HepG2 (cell line): Measurements from ENCODE around the gene RPTOR. TPM values are rescaled to one million over a fixed set of nuclear protein-coding genes. Genes with fewer than 3 reads are reported as not detected.

Experiments used
- EEA1 ChIP-seq: sonication (generic); formaldehyde crosslinking; IDR thresholded peaks from 2 replicates; pipeline ENCODE4 v1.5.1; 2020; ENCODE audit warnings: mild to moderate bottlenecking, missing genetic modification reagents, borderline replicate concordance
- FOXP1 ChIP-seq, 2 experiments: fragments of 450-650 bp in 1 of 2; IDR thresholded peaks; 2 replicates each; pipeline ENCODE4 v1.6.1; 2017 to 2018; ENCODE audit warnings: antibody characterized with exemption in 1 of 2
- KDM5B ChIP-seq: sonication (generic); formaldehyde crosslinking; IDR thresholded peaks from 2 replicates; pipeline ENCODE4 v1.4.0; 2020; ENCODE audit warnings: missing genetic modification reagents, mild to moderate bottlenecking, borderline replicate concordance
- KLF16 ChIP-seq, 2 experiments: sonication (generic) in 1 of 2; formaldehyde crosslinking in 1 of 2; IDR thresholded peaks; 2 replicates each; pipeline versions ENCODE4 v1.6.1 to v1.8.0; 2016 to 2023; ENCODE audit warnings: missing genetic modification reagents in 2 of 2, missing compliant biosample characterization in 1 of 2
- MAFF ChIP-seq: IDR thresholded peaks from 2 replicates; pipeline ENCODE4 v1.6.1; 2011; ENCODE audit warnings: low read depth, low read length, improper control_type of control experiment
- MBD4 ChIP-seq: IDR thresholded peaks from 2 replicates; pipeline ENCODE4 v1.6.1; 2012; ENCODE audit warnings: low read length, inconsistent platforms, borderline replicate concordance
- MBNL3 ChIP-seq: fragments of 250-450 bp; sonication (Bioruptor Pico); conservative IDR thresholded peaks from 2 replicates; pipeline ENCODE4 v1.8.0; 2022; ENCODE audit warnings: mild to moderate bottlenecking, inconsistent platforms
- SAP130 ChIP-seq: IDR thresholded peaks from 2 replicates; pipeline ENCODE4 v1.6.1; 2016; ENCODE audit warnings: low read depth
- TBX3 ChIP-seq: fragments of 450-650 bp; IDR thresholded peaks from 2 replicates; pipeline ENCODE4 v1.6.1; 2017; ENCODE audit warnings: antibody characterized with exemption, mild to moderate bottlenecking, inconsistent platforms, borderline replicate concordance
- THYN1 ChIP-seq: sonication (generic); formaldehyde crosslinking; IDR thresholded peaks from 2 replicates; pipeline ENCODE4 v1.8.1; 2023; ENCODE audit warnings: low read depth, mild to moderate bottlenecking, moderate library complexity, missing genetic modification reagents, borderline replicate concordance
- ZNF274 ChIP-seq: sonication (generic); formaldehyde crosslinking; IDR thresholded peaks from 2 replicates; pipeline ENCODE4 v1.5.1; 2020; ENCODE audit warnings: mild to moderate bottlenecking, missing genetic modification reagents
- ZNF484 ChIP-seq: sonication (generic); formaldehyde crosslinking; IDR thresholded peaks from 2 replicates; pipeline ENCODE4 v1.5.1; 2020; ENCODE audit warnings: mild to moderate bottlenecking, low read depth, missing genetic modification reagents, borderline replicate concordance
- ZNF792 ChIP-seq: IDR thresholded peaks from 2 replicates; pipeline ENCODE4 v1.6.1; 2016
- polyA plus RNA-seq, 8 experiments: library from polyadenylated mRNA; depleted of rRNA in 3 of 8; stranded (reverse) in 7 of 8; unstranded in 1 of 8; fragments of >200 nt; fragmentation: Illumina TruSeq in 4 of 8; extraction: Trizol in 4 of 8; gene quantifications; 2 replicates each; pipeline versions ENCODE4 v1.2.1 to v1.2.3, GENCODE V29; 2011 to 2016; ENCODE audit warnings: low read depth in 4 of 8, missing spikeins in 1 of 8, mixed read lengths in 1 of 8; ENCODE audit not compliant: insufficient read depth in 1 of 8
- total RNA-seq, 5 experiments: library from RNA; depleted of rRNA; stranded (reverse); fragments of >200 nt; fragmentation: Illumina TruSeq; extraction: Trizol; gene quantifications; 2 replicates each; pipeline ENCODE4 v1.2.3, GENCODE V29; 2016; ENCODE audit warnings: low read depth in 1 of 5
- TF ChIP-seq, protein P1 (sequence below): sonication (generic); formaldehyde crosslinking; IDR thresholded peaks from 2 replicates; pipeline ENCODE4 v1.5.1; 2020; ENCODE audit warnings: missing genetic modification reagents, mild to moderate bottlenecking, borderline replicate concordance
- TF ChIP-seq, protein P2 (sequence below): sonication (generic); formaldehyde crosslinking; IDR thresholded peaks from 2 replicates; pipeline ENCODE4 v1.4.0; 2020; ENCODE audit warnings: mild to moderate bottlenecking, missing genetic modification reagents, borderline replicate concordance
- TF ChIP-seq, protein P3 (sequence below): sonication (generic); formaldehyde crosslinking; conservative IDR thresholded peaks from 2 replicates; pipeline ENCODE4 v1.8.0; 2022; ENCODE audit warnings: missing genetic modification reagents
- TF ChIP-seq, protein P4 (sequence below): sonication (generic); formaldehyde crosslinking; IDR thresholded peaks from 2 replicates; pipeline ENCODE4 v1.5.0; 2020; ENCODE audit warnings: missing genetic modification reagents

RPTOR gene
- total and polyA plus RNA-seq, 2 of the 13 experiments (the other 11 are each of a cell fraction or from before 2014, with no cell fraction given), result 6.6 to 25.3 TPM

DNA sequence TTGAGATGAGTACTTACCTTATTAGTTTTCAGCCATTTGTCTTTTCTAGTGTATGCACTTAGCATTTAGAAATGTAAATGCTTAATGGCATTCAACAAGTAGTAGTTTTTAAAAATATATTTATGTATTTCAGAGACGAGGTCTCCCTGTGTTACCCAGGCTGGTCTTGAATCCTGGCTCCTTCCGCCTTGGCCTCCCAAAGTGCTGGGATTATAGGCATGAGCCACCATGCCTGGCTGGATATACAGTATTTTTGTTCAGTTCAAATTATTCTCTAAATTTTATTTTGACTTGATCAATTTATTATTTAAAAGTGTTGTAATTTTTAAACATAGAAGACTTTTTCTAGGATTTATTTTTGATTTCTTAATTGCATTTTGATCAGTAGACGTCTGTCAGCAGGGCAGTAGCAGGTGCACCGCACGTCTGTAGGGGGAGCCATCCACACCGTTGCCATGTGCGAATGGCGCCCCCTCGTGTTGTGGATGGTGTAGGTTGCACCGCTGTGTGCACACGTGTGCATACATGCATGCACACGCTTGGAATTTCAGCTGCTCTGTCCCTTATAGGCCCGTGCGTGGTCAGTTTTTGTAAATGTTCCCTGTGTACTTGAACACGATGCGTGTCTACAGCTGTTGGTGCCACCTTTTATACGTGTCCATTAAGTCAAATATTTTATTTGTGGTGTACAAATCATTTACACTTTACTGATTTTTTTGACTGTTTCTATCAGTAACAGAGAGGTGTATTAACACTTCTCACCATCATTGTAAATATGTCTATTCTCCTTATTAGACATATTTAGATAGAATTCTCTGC, 30.6 kb downstream of the RPTOR start (continued):
- TF ChIP-seq, protein P1, sequence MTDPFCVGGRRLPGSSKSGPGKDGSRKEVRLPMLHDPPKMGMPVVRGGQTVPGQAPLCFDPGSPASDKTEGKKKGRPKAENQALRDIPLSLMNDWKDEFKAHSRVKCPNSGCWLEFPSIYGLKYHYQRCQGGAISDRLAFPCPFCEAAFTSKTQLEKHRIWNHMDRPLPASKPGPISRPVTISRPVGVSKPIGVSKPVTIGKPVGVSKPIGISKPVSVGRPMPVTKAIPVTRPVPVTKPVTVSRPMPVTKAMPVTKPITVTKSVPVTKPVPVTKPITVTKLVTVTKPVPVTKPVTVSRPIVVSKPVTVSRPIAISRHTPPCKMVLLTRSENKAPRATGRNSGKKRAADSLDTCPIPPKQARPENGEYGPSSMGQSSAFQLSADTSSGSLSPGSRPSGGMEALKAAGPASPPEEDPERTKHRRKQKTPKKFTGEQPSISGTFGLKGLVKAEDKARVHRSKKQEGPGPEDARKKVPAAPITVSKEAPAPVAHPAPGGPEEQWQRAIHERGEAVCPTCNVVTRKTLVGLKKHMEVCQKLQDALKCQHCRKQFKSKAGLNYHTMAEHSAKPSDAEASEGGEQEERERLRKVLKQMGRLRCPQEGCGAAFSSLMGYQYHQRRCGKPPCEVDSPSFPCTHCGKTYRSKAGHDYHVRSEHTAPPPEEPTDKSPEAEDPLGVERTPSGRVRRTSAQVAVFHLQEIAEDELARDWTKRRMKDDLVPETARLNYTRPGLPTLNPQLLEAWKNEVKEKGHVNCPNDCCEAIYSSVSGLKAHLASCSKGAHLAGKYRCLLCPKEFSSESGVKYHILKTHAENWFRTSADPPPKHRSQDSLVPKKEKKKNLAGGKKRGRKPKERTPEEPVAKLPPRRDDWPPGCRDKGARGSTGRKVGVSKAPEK (CRISPR knock-in tag), result peak; percentile 87; the same call in 1 of the 2 replicates
- peak; percentile 76 for TF ChIP-seq SAP130 (CRISPR knock-in tag)
- peak; percentile 81 for TF ChIP-seq ZNF792
- TF ChIP-seq, protein P2, sequence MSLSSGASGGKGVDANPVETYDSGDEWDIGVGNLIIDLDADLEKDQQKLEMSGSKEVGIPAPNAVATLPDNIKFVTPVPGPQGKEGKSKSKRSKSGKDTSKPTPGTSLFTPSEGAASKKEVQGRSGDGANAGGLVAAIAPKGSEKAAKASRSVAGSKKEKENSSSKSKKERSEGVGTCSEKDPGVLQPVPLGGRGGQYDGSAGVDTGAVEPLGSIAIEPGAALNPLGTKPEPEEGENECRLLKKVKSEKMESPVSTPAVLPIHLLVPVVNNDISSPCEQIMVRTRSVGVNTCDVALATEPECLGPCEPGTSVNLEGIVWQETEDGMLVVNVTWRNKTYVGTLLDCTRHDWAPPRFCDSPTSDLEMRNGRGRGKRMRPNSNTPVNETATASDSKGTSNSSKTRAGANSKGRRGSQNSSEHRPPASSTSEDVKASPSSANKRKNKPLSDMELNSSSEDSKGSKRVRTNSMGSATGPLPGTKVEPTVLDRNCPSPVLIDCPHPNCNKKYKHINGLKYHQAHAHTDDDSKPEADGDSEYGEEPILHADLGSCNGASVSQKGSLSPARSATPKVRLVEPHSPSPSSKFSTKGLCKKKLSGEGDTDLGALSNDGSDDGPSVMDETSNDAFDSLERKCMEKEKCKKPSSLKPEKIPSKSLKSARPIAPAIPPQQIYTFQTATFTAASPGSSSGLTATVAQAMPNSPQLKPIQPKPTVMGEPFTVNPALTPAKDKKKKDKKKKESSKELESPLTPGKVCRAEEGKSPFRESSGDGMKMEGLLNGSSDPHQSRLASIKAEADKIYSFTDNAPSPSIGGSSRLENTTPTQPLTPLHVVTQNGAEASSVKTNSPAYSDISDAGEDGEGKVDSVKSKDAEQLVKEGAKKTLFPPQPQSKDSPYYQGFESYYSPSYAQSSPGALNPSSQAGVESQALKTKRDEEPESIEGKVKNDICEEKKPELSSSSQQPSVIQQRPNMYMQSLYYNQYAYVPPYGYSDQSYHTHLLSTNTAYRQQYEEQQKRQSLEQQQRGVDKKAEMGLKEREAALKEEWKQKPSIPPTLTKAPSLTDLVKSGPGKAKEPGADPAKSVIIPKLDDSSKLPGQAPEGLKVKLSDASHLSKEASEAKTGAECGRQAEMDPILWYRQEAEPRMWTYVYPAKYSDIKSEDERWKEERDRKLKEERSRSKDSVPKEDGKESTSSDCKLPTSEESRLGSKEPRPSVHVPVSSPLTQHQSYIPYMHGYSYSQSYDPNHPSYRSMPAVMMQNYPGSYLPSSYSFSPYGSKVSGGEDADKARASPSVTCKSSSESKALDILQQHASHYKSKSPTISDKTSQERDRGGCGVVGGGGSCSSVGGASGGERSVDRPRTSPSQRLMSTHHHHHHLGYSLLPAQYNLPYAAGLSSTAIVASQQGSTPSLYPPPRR (CRISPR knock-in tag), result peak; percentile 41; the same call in 1 of the 2 replicates
- TF ChIP-seq, protein P3, sequence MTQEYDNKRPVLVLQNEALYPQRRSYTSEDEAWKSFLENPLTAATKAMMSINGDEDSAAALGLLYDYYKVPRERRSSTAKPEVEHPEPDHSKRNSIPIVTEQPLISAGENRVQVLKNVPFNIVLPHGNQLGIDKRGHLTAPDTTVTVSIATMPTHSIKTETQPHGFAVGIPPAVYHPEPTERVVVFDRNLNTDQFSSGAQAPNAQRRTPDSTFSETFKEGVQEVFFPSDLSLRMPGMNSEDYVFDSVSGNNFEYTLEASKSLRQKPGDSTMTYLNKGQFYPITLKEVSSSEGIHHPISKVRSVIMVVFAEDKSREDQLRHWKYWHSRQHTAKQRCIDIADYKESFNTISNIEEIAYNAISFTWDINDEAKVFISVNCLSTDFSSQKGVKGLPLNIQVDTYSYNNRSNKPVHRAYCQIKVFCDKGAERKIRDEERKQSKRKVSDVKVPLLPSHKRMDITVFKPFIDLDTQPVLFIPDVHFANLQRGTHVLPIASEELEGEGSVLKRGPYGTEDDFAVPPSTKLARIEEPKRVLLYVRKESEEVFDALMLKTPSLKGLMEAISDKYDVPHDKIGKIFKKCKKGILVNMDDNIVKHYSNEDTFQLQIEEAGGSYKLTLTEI, result no peak
- no peak for TF ChIP-seq TBX3
- TF ChIP-seq, protein P4, sequence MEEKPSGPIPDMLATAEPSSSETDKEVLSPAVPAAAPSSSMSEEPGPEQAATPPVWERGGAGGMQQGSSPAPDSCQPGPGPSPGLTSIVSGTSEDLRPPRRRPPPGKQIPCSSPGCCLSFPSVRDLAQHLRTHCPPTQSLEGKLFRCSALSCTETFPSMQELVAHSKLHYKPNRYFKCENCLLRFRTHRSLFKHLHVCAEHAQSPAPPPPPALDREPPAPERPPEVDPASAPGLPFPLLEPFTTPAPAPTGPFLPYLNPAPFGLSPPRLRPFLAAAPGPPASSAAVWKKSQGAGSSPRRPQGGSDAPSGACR (CRISPR knock-in tag), result no peak
- 0 out of 2 replicates have a peak, but pooled peaks have one; percentile 44 for TF ChIP-seq ZNF274
- no peak for TF ChIP-seq FOXP1 (IDR thresholded peaks at IDR 0.05)
- 0 out of 2 replicates have a peak, but pooled peaks have one; percentile 20 for TF ChIP-seq FOXP1 (CRISPR knock-in tag; IDR thresholded peaks at IDR 0.05)
- TF ChIP-seq ZNF484 (CRISPR knock-in tag), result no peak
- no peak for TF ChIP-seq MAFF
- TF ChIP-seq MBNL3 (CRISPR knock-in tag), result no peak
- TF ChIP-seq MBD4, result no peak
- no peak for TF ChIP-seq KDM5B
- TF ChIP-seq THYN1 (CRISPR knock-in tag), result no peak
- TF ChIP-seq KLF16 (CRISPR knock-in tag; IDR thresholded peaks at IDR 0.05), result peak in 1 of 2 experiments; percentile 65; a peak in 1 of 4 replicates
- TF ChIP-seq EEA1 (CRISPR knock-in tag), result no peak
